SK-N-SH treated with all-trans-retinoic acid at 6 μM for 48 hours (cell line): ENCODE measurements around the gene SMC4.

ENCODE experiments used
- ATAC-seq: fragments of 200-7000 bp; cut with Tn5 transposase; 3 replicates; pipeline ENCODE4 v1.9.1; 2020; ENCODE audit warnings: mild to moderate bottlenecking, moderate library complexity
- ARNTL ChIP-seq: fragments of 450-650 bp; formaldehyde crosslinking; IDR thresholded peaks from 2 replicates; pipeline ENCODE4 v1.5.0; 2020; ENCODE audit warnings: low read depth, mild to moderate bottlenecking, moderate library complexity, borderline replicate concordance
- BACH2 ChIP-seq: fragments of 250-450 bp; sonication (Bioruptor Pico); IDR thresholded peaks from 2 replicates; pipeline ENCODE4 v1.9.0; 2021; ENCODE audit warnings: mild to moderate bottlenecking, borderline replicate concordance
- CREB5 ChIP-seq: fragments of 250-450 bp; sonication (Bioruptor Pico); IDR thresholded peaks from 2 replicates; pipeline ENCODE4 v1.5.1; 2020; ENCODE audit warnings: low read depth, mild to moderate bottlenecking, moderate library complexity
- CSDC2 ChIP-seq: fragments of 250-450 bp; sonication (Bioruptor Pico); IDR thresholded peaks from 2 replicates; pipeline ENCODE4 v1.5.0; 2020; ENCODE audit warnings: mild to moderate bottlenecking, moderate library complexity
- ESRRG ChIP-seq: fragments of 250-450 bp; sonication (Bioruptor Pico); IDR thresholded peaks from 2 replicates; pipeline ENCODE4 v1.6.1; 2021; ENCODE audit warnings: mild to moderate bottlenecking
- ISL1 ChIP-seq: fragments of 250-450 bp; sonication (Bioruptor Pico); IDR thresholded peaks from 2 replicates; pipeline ENCODE4 v2.1.2; 2022; ENCODE audit warnings: mild to moderate bottlenecking, moderate library complexity
- OSR1 ChIP-seq: fragments of 250-450 bp; sonication (Bioruptor Pico); IDR thresholded peaks from 2 replicates; pipeline ENCODE4 v1.8.0; 2022; ENCODE audit warnings: moderate library complexity, mild to moderate bottlenecking, inconsistent platforms
- POU6F1 ChIP-seq: fragments of 250-450 bp; sonication (Bioruptor Pico); IDR thresholded peaks from 2 replicates; pipeline ENCODE4 v1.8.0; 2021; ENCODE audit warnings: low read depth, mild to moderate bottlenecking, moderate library complexity, borderline replicate concordance
- PPARA ChIP-seq: fragments of 250-450 bp; sonication (Bioruptor Pico); IDR thresholded peaks from 2 replicates; pipeline ENCODE4 v1.5.0; 2020; ENCODE audit warnings: mild to moderate bottlenecking, borderline replicate concordance
- RARB ChIP-seq: fragments of 250-450 bp; sonication (Bioruptor Pico); IDR thresholded peaks from 2 replicates; pipeline ENCODE4 v1.8.0; 2021; ENCODE audit warnings: mild to moderate bottlenecking, moderate library complexity
- SNAI2 ChIP-seq: fragments of 250-450 bp; sonication (Bioruptor Pico); IDR thresholded peaks from 2 replicates; pipeline ENCODE4 v1.5.0; 2020; ENCODE audit warnings: mild to moderate bottlenecking, moderate library complexity
- TCF4 ChIP-seq: fragments of 250-450 bp; sonication (Bioruptor Pico); IDR thresholded peaks from 2 replicates; pipeline ENCODE4 v1.8.0; 2021; ENCODE audit warnings: mild to moderate bottlenecking, moderate library complexity, borderline replicate concordance
- TOX ChIP-seq: fragments of 250-450 bp; sonication (Bioruptor Pico); IDR thresholded peaks from 2 replicates; pipeline ENCODE4 v1.8.0; 2021; ENCODE audit warnings: mild to moderate bottlenecking, moderate library complexity, borderline replicate concordance
- TSHZ2 ChIP-seq: fragments of 250-450 bp; sonication (Bioruptor Pico); IDR thresholded peaks from 2 replicates; pipeline ENCODE4 v1.5.0; 2020; ENCODE audit warnings: mild to moderate bottlenecking, moderate library complexity
- ZC3H10 ChIP-seq: fragments of 250-450 bp; sonication (Bioruptor Pico); IDR thresholded peaks from 2 replicates; pipeline ENCODE4 v1.5.1; 2021; ENCODE audit warnings: mild to moderate bottlenecking, moderate library complexity
- ZFP3 ChIP-seq: fragments of 250-450 bp; sonication (Bioruptor Pico); IDR thresholded peaks from 2 replicates; pipeline ENCODE4 v1.5.0; 2020; ENCODE audit warnings: mild to moderate bottlenecking, moderate library complexity
- ZFP30 ChIP-seq: fragments of 450-650 bp; formaldehyde crosslinking; IDR thresholded peaks from 2 replicates; pipeline ENCODE4 v1.5.0; 2022; ENCODE audit warnings: mild to moderate bottlenecking, moderate library complexity
- ZNF565 ChIP-seq: fragments of 450-650 bp; formaldehyde crosslinking; conservative IDR thresholded peaks from 2 replicates; pipeline ENCODE4 v1.5.0; 2020; ENCODE audit warnings: low read depth, mild to moderate bottlenecking, moderate library complexity
- ZNF70 ChIP-seq: fragments of 450-650 bp; formaldehyde crosslinking; IDR thresholded peaks from 2 replicates; pipeline ENCODE4 v1.5.0; 2020; ENCODE audit warnings: mild to moderate bottlenecking, moderate library complexity
- ZNF8 ChIP-seq: fragments of 450-650 bp; formaldehyde crosslinking; IDR thresholded peaks from 2 replicates; pipeline ENCODE4 v1.5.0; 2020; ENCODE audit warnings: mild to moderate bottlenecking, moderate library complexity
- TF ChIP-seq, protein P1 (sequence below): fragments of 250-450 bp; sonication (Bioruptor Pico); IDR thresholded peaks from 2 replicates; pipeline ENCODE4 v1.8.0; 2020; ENCODE audit warnings: mild to moderate bottlenecking, moderate library complexity, borderline replicate concordance
- TF ChIP-seq, protein P2 (sequence below): fragments of 250-450 bp; sonication (Bioruptor Pico); IDR thresholded peaks from 2 replicates; pipeline ENCODE4 v1.5.1; 2021; ENCODE audit warnings: mild to moderate bottlenecking, moderate library complexity

SMC4 gene

GRCh38 chr3:160402221-160403027 is 3.0 kb downstream of the SMC4 start:
- TF ChIP-seq ESRRG: no peak
- TF ChIP-seq SNAI2 (CRISPR knock-in tag): no peak
- TF ChIP-seq ZFP30 (CRISPR knock-in tag): no peak
- TF ChIP-seq ARNTL (CRISPR knock-in tag): no peak
- TF ChIP-seq RARB (CRISPR knock-in tag): no peak
- no peak for TF ChIP-seq ZNF8
- TF ChIP-seq ZC3H10 (CRISPR knock-in tag): no peak
- no peak for TF ChIP-seq ISL1
- no peak for TF ChIP-seq POU6F1 (CRISPR knock-in tag)
- no peak for TF ChIP-seq TCF4 (CRISPR knock-in tag)
- no peak for TF ChIP-seq PPARA (CRISPR knock-in tag)
- TF ChIP-seq, protein P1, sequence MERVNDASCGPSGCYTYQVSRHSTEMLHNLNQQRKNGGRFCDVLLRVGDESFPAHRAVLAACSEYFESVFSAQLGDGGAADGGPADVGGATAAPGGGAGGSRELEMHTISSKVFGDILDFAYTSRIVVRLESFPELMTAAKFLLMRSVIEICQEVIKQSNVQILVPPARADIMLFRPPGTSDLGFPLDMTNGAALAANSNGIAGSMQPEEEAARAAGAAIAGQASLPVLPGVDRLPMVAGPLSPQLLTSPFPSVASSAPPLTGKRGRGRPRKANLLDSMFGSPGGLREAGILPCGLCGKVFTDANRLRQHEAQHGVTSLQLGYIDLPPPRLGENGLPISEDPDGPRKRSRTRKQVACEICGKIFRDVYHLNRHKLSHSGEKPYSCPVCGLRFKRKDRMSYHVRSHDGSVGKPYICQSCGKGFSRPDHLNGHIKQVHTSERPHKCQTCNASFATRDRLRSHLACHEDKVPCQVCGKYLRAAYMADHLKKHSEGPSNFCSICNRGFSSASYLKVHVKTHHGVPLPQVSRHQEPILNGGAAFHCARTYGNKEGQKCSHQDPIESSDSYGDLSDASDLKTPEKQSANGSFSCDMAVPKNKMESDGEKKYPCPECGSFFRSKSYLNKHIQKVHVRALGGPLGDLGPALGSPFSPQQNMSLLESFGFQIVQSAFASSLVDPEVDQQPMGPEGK (CRISPR knock-in tag): no peak
- TF ChIP-seq CSDC2: no peak
- no peak for TF ChIP-seq ZFP3 (CRISPR knock-in tag)
- TF ChIP-seq ZNF70 (CRISPR knock-in tag): no peak
- TF ChIP-seq, protein P2, sequence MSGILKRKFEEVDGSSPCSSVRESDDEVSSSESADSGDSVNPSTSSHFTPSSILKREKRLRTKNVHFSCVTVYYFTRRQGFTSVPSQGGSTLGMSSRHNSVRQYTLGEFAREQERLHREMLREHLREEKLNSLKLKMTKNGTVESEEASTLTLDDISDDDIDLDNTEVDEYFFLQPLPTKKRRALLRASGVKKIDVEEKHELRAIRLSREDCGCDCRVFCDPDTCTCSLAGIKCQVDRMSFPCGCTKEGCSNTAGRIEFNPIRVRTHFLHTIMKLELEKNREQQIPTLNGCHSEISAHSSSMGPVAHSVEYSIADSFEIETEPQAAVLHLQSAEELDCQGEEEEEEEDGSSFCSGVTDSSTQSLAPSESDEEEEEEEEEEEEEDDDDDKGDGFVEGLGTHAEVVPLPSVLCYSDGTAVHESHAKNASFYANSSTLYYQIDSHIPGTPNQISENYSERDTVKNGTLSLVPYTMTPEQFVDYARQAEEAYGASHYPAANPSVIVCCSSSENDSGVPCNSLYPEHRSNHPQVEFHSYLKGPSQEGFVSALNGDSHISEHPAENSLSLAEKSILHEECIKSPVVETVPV: no peak
- TF ChIP-seq OSR1 (CRISPR knock-in tag): no peak
- no peak for TF ChIP-seq ZNF565 (CRISPR knock-in tag)
- no peak for TF ChIP-seq TOX
- TF ChIP-seq, all 23 proteins: peak for 0

GRCh38 chr3:160403028-160403545 is 3.6 kb downstream of the SMC4 start:
- TF ChIP-seq ZNF565 (CRISPR knock-in tag): no peak
- TF ChIP-seq POU6F1 (CRISPR knock-in tag): no peak
- no peak for TF ChIP-seq OSR1 (CRISPR knock-in tag)
- TF ChIP-seq, protein P2: no peak
- no peak for TF ChIP-seq ARNTL (CRISPR knock-in tag)
- no peak for TF ChIP-seq CSDC2
- TF ChIP-seq TOX: no peak
- no peak for TF ChIP-seq TSHZ2 (CRISPR knock-in tag)
- no peak for TF ChIP-seq ZFP30 (CRISPR knock-in tag)
- no peak for TF ChIP-seq PPARA (CRISPR knock-in tag)
- TF ChIP-seq CREB5 (CRISPR knock-in tag): no peak
- no peak for TF ChIP-seq ZFP3 (CRISPR knock-in tag)
- no peak for TF ChIP-seq ZC3H10 (CRISPR knock-in tag)
- TF ChIP-seq BACH2: no peak
- TF ChIP-seq SNAI2 (CRISPR knock-in tag): no peak
- no peak for TF ChIP-seq TCF4 (CRISPR knock-in tag)
- TF ChIP-seq ZNF70 (CRISPR knock-in tag): no peak
- TF ChIP-seq RARB (CRISPR knock-in tag): no peak
- TF ChIP-seq ZNF8: no peak
- no peak for ATAC-seq

More at GRCh38 chr3:160402221-160403027, 3.0 kb downstream of the SMC4 start:
- no peak for ATAC-seq
